Transverse colon (tissue), 4 donors: ENCODE data around the gene CFAP97D2. TPM values are rescaled to one million over a fixed set of nuclear protein-coding genes. Genes with fewer than 3 reads are reported as not detected.
"Not testable (repeated sequence)": the region's sequence is repeated elsewhere in the genome, so short reads cannot be mapped to it uniquely, and the experiment has no call there.

Experiments used
- DNase-seq: peaks from one replicate; pipeline ENCODE4 v3.0.0-alpha.2; 2019
- H3K27ac ChIP-seq, 4 donors: fragments of 200-600 bp; sonication (generic); 2 replicates each; pipeline ENCODE4 v1.5.1; 2016 to 2018; ENCODE audit warnings: inconsistent platforms in 4 of 4
- H3K27me3 ChIP-seq: fragments of 200-600 bp; sonication (generic); 2 replicates; pipeline ENCODE4 v1.5.1; 2017; ENCODE audit warnings: inconsistent platforms
- H3K36me3 ChIP-seq, 4 donors: fragments of 200-600 bp; sonication (generic); 2 replicates each; pipeline ENCODE4 v1.5.1; 2017 to 2019; ENCODE audit warnings: inconsistent platforms in 4 of 4
- H3K4me1 ChIP-seq, 4 donors: fragments of 200-600 bp; sonication (generic); 2 replicates each; pipeline ENCODE4 v1.5.1; 2017 to 2020; ENCODE audit warnings: inconsistent platforms in 4 of 4
- H3K4me3 ChIP-seq, 4 donors: fragments of 200-600 bp; sonication (generic); 1 replicate in 1 of 4; 2 replicates in 3 of 4; pipeline versions ENCODE4 v1.5.1 to v1.6.1; 2017 to 2019; ENCODE audit warnings: inconsistent platforms in 4 of 4
- H3K9me3 ChIP-seq, 2 donors: fragments of 200-600 bp; sonication (generic); 2 replicates each; pipeline ENCODE4 v1.5.1; 2017 to 2019; ENCODE audit warnings: inconsistent platforms in 2 of 2
- CTCF ChIP-seq, 5 experiments: fragments of 200-600 bp in 3 of 5; fragments of 450-650 bp in 2 of 5; sonication (generic) in 3 of 5; IDR thresholded peaks; 1 replicate in 2 of 5; 2 replicates in 3 of 5; pipeline ENCODE4 v1.5.1; 2016 to 2017; ENCODE audit warnings: antibody characterized with exemption in 5 of 5, inconsistent platforms in 3 of 5, mild to moderate bottlenecking in 2 of 5, moderate library complexity in 1 of 5
- EP300 ChIP-seq: sonication (generic); formaldehyde crosslinking; IDR thresholded peaks from one replicate; pipeline ENCODE4 v1.6.1; 2017; ENCODE audit warnings: antibody characterized with exemption, low read depth
- POLR2A ChIP-seq: fragments of 450-650 bp; IDR thresholded peaks from one replicate; pipeline ENCODE4 v1.6.1; 2016; ENCODE audit warnings: antibody characterized with exemption, mild to moderate bottlenecking, moderate library complexity
- POLR2AphosphoS5 ChIP-seq, 3 donors: sonication (generic); formaldehyde crosslinking; IDR thresholded peaks; one replicate each; pipeline ENCODE4 v1.6.1; 2016; ENCODE audit warnings: antibody characterized with exemption in 3 of 3
- WGBS, 2 donors: methylation state at CpG; one replicate each; pipeline ENCODE4 v1.1.5; 2018; ENCODE audit warnings: low coverage in 1 of 2; 5-methylcytosine and 5-hydroxymethylcytosine counted together
- in situ Hi-C, 4 donors: fragments of 200-750 bp; cut with MboI; loops; one replicate each; pipeline versions ENCODE4 v1.15.0 to v1.15.1; 2017; ENCODE audit warnings: low sequenced_read_pairs in 3 of 4, low pct_ligation_motif_present in 1 of 4, low pct_unique_long_range_greater_than_20kb in 1 of 4
- intact Hi-C: fragments of 100-400 bp; cut with DNase I; formaldehyde crosslinking; loops from one replicate; pipeline ENCODE4 v1.15.1; 2023; ENCODE audit warnings: low total_unique reads
- total RNA-seq, 4 donors: library from RNA; depleted of rRNA; stranded (reverse); fragments of >200 nt; gene quantifications; one replicate each; pipeline ENCODE4 v1.1.0, GENCODE V29; 2016

Gene CFAP97D2
- total RNA-seq, 4 donors from 2014 or later, result not detected

DNA sequence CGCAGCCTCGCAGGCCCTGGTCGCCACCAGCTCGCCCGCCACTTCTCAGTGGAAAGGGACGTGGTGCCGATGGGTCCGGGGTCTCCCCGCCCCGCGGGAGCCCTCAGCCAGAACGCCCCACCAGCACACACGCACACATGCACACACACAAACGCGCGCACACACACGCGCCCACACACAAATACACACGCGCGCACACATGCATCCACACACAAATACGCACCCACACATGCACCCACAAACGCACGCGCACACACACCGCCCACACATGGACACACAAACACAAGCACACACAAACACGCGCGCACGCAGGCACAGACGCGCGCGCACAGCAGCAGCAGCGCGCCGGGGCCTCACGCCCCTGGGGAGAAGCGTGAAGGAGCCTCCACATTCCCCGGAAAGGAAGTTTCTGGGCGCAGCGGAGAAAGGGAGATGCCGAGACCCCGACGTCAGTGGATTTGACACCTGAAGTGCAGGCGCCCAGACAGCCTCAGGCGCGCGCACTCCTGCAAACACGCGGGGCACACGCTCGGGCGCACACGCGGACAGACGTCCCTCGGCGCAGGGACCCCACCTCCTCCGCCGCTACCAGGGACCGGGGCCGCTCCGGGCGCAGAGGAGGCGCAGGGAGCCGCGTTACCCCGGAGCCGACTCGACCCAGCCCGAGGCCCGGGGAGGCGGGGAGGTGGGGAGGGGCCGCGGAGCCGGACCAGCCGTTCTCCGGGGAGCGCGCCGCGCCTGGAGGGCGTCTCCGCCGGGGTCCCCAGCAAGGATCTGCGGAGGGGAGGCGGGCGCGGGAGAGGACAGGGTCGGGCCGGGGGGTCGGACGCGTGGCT, 47.3 kb upstream of the CFAP97D2 start:
- TF ChIP-seq CTCF (IDR thresholded peaks at IDR 0.05), result no peak
- in situ Hi-C loops (no loop called here), intact Hi-C loops (no loop called here)
- no peaks in the 10 kb centered on the region for H3K27me3 ChIP-seq
- DNase-seq, result no peak
- no peaks in the 10 kb centered on the region for H3K9me3 ChIP-seq
- peaks cover 20 to 44% (median 39%) of the 10 kb centered on the region in 4 donors for H3K4me1 ChIP-seq
- H3K4me3 ChIP-seq, result peak overlapping the region; percentile 71 to 85 (median 80)
- WGBS, 2 donors, result 1% methylated on average over 62 of the region's 95 CpGs; no CpG with 5 or more reads in 1 of the 2 donors
- no peaks in the 10 kb centered on the region for H3K36me3 ChIP-seq
- H3K27ac ChIP-seq, result peak overlapping the region; percentile 81 to 89 (median 86)

- 0% methylated on average over 23 of the region's 81 CpGs; no CpG with 5 or more reads in 1 of the 2 donors for WGBS, 2 donors
- H3K9me3 ChIP-seq, result no peaks in the 10 kb centered on the region
- peak within 1 kb of the TSS; percentile 81 to 89 (median 86) for H3K27ac ChIP-seq
- no peak for TF ChIP-seq CTCF (IDR thresholded peaks at IDR 0.05)
- no peak for TF ChIP-seq EP300
- peak; percentile 66 to 81 (median 72) for TF ChIP-seq POLR2AphosphoS5 (IDR thresholded peaks at IDR 0.05)
- TF ChIP-seq POLR2A, result peak; percentile 34
- H3K4me3 ChIP-seq, result peak within 1 kb of the TSS; percentile 71 to 85 (median 80)
- in situ Hi-C loops (no loop called here), intact Hi-C loops (no loop called here)
- H3K27me3 ChIP-seq, result no peaks in the 10 kb centered on the region
- peak; percentile 84 for DNase-seq
- H3K36me3 ChIP-seq, result no peaks in the 10 kb centered on the region
- H3K4me1 ChIP-seq, result peaks cover 18 to 43% (median 39%) of the 10 kb centered on the region in 4 donors
These were observed 46.5 kb upstream of the CFAP97D2 start, which contains the start of gene RASA3 for GRCh38 chr13:114132419-114133121. RASA3 (minus strand) TSS chr13:114132623; CDS start chr13:114132489, 134 bp downstream.

- intact Hi-C loops, H3K27me3 ChIP-seq, H3K9me3 ChIP-seq, in situ Hi-C loops, DNase-seq, H3K36me3 ChIP-seq: not testable (repeated sequence)
- no CpG with 5 or more reads among the region's 9 CpGs for WGBS, 2 donors
- Histone ChIP-seq H3K4me1 (peaks cover 13 to 38% (median 34%) of the 10 kb centered on the region in 4 donors), H3K27ac (peak overlapping the region in 1 of 4 donors; percentile 85), H3K4me3 (peak overlapping the region in 1 of 4 donors; percentile 83)
These were observed 45.9 kb upstream of the CFAP97D2 start for GRCh38 chr13:114133126-114133525.

DNA sequence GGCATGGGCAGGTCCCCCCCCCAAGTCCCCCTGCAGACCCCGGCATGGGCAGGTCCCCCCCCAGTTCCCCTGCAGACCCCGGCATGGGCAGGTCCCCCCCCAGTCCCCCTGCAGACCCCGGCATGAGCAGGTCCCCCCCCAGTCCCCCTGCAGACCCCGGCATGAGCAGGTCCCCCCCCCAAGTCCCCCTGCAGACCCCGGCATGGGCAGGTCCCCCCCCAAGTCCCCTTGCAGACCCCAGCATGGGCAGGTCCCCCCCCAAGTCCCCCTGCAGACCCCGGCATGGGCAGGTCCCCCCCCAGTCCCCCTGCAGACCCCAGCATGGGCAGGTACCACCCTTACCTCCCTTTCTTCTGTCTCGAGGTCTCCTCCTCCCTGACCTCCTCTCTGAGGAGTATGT, 45.5 kb upstream of the CFAP97D2 start:
- H3K9me3 ChIP-seq, in situ Hi-C loops, H3K27ac ChIP-seq, intact Hi-C loops, H3K4me3 ChIP-seq, DNase-seq, H3K27me3 ChIP-seq, H3K36me3 ChIP-seq: not testable (repeated sequence)
- 60% methylated on average over 1 of the region's 7 CpGs; no CpG with 5 or more reads in 1 of the 2 donors for WGBS, 2 donors
- peaks cover 8 to 33% (median 30%) of the 10 kb centered on the region in 4 donors for H3K4me1 ChIP-seq
